Duodenal mucosa (tissue), 2 donors: Measurements from ENCODE around the gene DMD.
"Not testable (repeated sequence)": the region's sequence is repeated elsewhere in the genome, so short reads cannot be mapped to it uniquely, and the experiment has no call there.

Experiments
- H3K27ac ChIP-seq: one replicate; pipeline ENCODE4 v1.7.0; 2013; ENCODE audit warnings: low read depth, low read length
- H3K27me3 ChIP-seq, 2 donors: one replicate each; pipeline ENCODE4 v1.7.0; 2013; ENCODE audit warnings: low read length in 2 of 2, control low read depth in 1 of 2; ENCODE audit not compliant: insufficient read depth in 2 of 2, control insufficient read depth in 1 of 2
- H3K36me3 ChIP-seq, 2 donors: one replicate each; pipeline ENCODE4 v1.7.0; 2013; ENCODE audit warnings: low read length in 2 of 2, control low read depth in 1 of 2; ENCODE audit not compliant: insufficient read depth in 2 of 2, control insufficient read depth in 1 of 2
- H3K4me1 ChIP-seq, 2 donors: one replicate each; pipeline ENCODE4 v1.7.0; 2013; ENCODE audit warnings: low read length in 2 of 2, control low read depth in 1 of 2; ENCODE audit not compliant: insufficient read depth in 2 of 2, control insufficient read depth in 1 of 2
- H3K4me3 ChIP-seq, 2 donors: one replicate each; pipeline ENCODE4 v1.7.0; 2013; ENCODE audit warnings: low read length in 2 of 2, low read depth in 1 of 2
- H3K9ac ChIP-seq, 2 donors: one replicate each; pipeline ENCODE4 v1.7.0; 2013; ENCODE audit warnings: low read length in 2 of 2, low read depth in 1 of 2
- H3K9me3 ChIP-seq, 2 donors: one replicate each; pipeline ENCODE4 v1.7.0; 2013; ENCODE audit warnings: low read length in 2 of 2, control low read depth in 1 of 2; ENCODE audit not compliant: control insufficient read depth in 1 of 2

DMD gene

DNA sequence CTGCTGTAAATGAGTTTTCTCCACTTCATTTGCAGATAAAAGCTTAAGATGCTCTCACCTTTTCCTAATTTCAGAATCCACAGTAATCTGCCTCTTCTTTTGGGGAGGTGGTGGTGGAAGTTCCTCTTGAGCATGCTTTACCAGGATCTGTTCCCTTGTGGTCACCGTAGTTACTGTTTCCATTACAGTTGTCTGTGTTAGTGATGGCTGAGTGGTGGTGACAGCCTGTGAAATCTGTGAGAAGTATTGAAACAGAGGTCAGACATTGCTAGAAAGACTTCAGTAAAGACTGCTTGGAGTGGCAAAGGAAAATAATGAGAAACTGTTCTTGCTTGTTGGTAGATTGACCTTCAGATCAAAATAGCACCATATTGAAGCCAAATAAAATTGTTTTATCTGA lies 666.2 kb downstream of the DMD start:
- no peaks in the 10 kb centered on the region for H3K36me3 ChIP-seq
- H3K9me3 ChIP-seq: no peaks in the 10 kb centered on the region
- no peaks in the 10 kb centered on the region for H3K27me3 ChIP-seq
- H3K4me1 ChIP-seq: no peaks in the 10 kb centered on the region
- H3K27ac ChIP-seq: no peak overlapping the region
- no peak overlapping the region for H3K9ac ChIP-seq
- H3K4me3 ChIP-seq: no peak overlapping the region

DNA sequence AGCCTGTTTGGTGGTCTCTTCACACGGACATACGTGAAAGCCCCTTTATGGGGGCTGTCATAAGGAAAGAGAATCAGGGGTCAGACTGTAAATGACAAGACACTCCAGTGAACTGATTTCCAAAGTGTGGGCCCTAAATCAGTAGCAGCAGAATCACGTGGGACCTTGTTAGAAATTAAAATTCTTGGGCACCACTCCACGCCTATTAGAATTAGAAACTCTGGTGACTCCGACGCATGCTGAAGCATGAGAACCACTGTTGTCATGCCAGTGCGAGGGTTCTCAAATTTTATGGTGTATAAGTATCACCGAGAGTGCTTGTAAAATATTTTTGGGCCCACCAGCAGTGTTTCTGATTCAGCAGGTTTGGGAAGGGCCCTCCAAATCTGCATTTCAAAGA lies 672.8 kb downstream of the DMD start:
- Histone ChIP-seq H3K9me3 (no peaks in the 10 kb centered on the region), H3K9ac (no peak overlapping the region), H3K36me3 (no peaks in the 10 kb centered on the region), H3K4me1 (no peaks in the 10 kb centered on the region), H3K27me3 (no peaks in the 10 kb centered on the region), H3K27ac (no peak overlapping the region), H3K4me3 (no peak overlapping the region)

DNA sequence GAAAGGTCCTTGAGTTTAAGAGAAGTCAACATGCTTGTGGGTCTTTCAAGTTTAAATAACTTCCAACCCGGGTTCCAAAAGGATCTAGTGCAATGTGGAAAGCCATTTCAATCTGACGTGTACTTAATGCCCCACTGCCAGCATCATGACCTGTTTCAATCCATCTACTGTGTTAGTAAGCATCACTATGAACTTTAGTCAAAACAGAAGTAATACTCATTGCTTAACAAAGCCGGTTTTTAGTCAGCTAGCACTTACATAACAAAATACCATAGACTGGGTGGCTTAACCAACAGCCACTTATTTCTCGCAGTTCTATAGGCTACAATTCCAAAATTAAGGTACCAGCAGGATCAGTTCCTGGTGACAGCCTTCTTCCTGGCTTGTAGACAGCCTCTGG lies 677.5 kb downstream of the DMD start:
- Histone ChIP-seq H3K27ac (no peak overlapping the region), H3K9me3 (no peaks in the 10 kb centered on the region), H3K36me3 (no peaks in the 10 kb centered on the region), H3K4me1 (no peaks in the 10 kb centered on the region), H3K27me3 (no peaks in the 10 kb centered on the region), H3K4me3 (no peak overlapping the region), H3K9ac (no peak overlapping the region)

DNA sequence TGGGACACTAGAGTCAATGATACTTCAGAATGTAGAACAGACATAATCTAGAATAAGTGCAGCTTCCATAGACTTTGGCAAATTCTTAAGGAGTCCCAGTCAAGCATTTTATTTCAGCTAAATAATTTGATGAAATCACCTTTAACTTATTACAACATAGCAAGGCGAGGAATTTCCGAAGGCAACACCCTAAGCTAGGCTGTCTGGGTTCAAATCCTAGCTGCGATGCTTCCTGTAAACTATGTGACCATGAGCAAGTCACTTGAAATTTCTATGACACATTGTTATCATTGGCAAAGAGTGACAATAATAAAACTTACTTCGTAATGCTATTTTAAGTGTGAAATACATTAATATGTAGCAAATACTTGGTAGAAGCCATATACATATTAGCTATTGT lies 679.1 kb downstream of the DMD start:
- no peak overlapping the region for H3K9ac ChIP-seq
- H3K27me3 ChIP-seq: no peaks in the 10 kb centered on the region
- no peaks in the 10 kb centered on the region for H3K36me3 ChIP-seq
- H3K9me3 ChIP-seq: no peaks in the 10 kb centered on the region
- H3K4me1 ChIP-seq: no peaks in the 10 kb centered on the region
- H3K27ac ChIP-seq: no peak overlapping the region
- H3K4me3 ChIP-seq: no peak overlapping the region

DNA sequence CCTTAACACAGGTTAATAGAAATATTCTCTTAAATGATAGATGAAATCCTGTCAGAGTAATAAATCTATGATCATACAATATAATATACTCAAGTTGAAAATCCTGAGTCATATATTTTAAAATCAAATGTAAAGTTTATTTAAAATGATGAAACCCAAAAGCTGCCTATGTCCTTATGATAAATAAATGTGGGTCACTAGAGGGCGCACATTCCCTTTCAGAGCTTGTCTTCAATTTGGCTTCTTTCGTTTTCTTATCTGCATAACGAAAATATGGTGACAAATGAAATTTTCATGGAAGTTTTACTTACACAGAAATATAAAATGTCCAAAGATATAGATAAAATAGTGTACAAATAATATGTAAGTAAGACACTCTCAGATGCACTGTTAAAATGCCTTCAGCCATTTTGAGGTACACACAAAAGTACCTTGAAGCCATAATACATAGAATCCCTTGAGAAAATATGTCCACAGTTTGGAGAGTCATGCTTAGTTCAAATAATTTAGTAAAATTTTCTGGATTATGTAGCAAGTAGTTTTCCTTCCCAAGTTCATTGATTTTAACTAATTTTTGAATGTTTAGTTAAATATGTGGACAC lies 680.4 kb downstream of the DMD start:
- no peaks in the 10 kb centered on the region for H3K4me1 ChIP-seq
- H3K9me3 ChIP-seq: no peaks in the 10 kb centered on the region
- H3K36me3 ChIP-seq: no peaks in the 10 kb centered on the region
- H3K27ac ChIP-seq: no peak overlapping the region
- no peaks in the 10 kb centered on the region for H3K27me3 ChIP-seq
- H3K4me3 ChIP-seq: peak overlapping the region in 1 of 2 donors; percentile 48
- H3K9ac ChIP-seq: no peak overlapping the region

DNA sequence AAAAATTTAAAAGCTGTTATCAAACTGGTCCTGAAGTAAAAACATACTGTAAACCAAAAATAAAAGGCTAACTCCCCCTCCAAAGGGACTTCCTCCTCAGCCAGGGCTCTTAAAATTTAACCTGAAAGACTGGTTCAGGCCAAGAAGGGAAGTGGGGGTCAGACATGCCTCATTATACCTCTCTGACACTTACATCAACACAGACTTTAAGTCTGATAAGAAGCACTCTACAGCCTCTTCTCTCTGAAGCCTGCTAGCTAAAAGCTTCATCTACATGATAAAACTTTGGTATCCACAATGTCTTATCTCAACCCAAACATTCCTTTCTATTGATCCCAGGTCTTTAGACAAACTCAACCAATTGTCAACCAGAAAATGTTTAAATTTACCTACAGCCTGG lies 682.9 kb downstream of the DMD start:
- H3K9me3 ChIP-seq, H3K9ac ChIP-seq, H3K27ac ChIP-seq, H3K36me3 ChIP-seq, H3K4me3 ChIP-seq, H3K27me3 ChIP-seq, H3K4me1 ChIP-seq: not testable (repeated sequence)

DNA sequence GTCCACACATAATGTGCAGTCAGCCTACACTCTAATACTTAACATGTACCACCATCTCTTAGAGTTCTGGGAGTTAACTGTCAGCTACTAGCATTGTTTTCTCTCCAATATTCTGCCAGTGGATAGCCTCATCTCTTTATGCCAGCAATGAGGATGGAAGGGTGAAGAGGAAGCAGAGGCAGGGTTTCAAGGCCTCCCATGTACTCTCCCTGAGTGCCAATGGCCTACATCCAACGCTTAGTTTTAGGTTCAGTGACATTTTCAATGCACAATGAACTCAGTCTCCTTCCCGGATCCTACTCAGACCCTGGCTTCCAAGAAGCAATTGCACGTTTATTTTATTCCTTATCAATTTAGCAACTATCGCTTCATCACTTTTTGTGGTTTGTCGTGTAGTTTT lies 686.1 kb downstream of the DMD start:
- no peak overlapping the region for H3K4me3 ChIP-seq
- no peak overlapping the region for H3K27ac ChIP-seq
- H3K4me1 ChIP-seq: no peaks in the 10 kb centered on the region
- H3K27me3 ChIP-seq: no peaks in the 10 kb centered on the region
- H3K9me3 ChIP-seq: no peaks in the 10 kb centered on the region
- no peak overlapping the region for H3K9ac ChIP-seq
- no peaks in the 10 kb centered on the region for H3K36me3 ChIP-seq

DNA sequence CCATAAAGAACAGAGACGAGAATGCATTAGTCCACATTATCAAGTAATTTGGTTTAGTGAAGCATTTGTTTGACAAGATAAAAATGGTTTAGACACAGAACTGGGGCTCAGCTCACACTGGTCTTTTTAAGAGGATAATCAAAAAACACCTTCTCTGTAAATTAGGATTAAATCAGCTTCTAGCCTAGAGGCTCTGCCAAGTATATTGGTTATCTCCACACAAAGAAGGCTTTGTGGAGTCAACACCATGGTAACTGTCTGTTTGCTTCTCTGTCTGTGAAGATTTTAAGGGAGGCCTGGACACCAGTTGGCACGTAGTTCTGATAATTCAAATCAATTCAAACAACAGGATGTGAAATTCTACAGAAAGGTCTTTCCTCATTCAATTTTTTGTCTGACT lies 687.0 kb downstream of the DMD start:
- H3K4me3 ChIP-seq: no peak overlapping the region
- H3K9me3 ChIP-seq: no peaks in the 10 kb centered on the region
- H3K9ac ChIP-seq: no peak overlapping the region
- no peaks in the 10 kb centered on the region for H3K4me1 ChIP-seq
- H3K27ac ChIP-seq: no peak overlapping the region
- H3K36me3 ChIP-seq: no peaks in the 10 kb centered on the region
- no peaks in the 10 kb centered on the region for H3K27me3 ChIP-seq

DNA sequence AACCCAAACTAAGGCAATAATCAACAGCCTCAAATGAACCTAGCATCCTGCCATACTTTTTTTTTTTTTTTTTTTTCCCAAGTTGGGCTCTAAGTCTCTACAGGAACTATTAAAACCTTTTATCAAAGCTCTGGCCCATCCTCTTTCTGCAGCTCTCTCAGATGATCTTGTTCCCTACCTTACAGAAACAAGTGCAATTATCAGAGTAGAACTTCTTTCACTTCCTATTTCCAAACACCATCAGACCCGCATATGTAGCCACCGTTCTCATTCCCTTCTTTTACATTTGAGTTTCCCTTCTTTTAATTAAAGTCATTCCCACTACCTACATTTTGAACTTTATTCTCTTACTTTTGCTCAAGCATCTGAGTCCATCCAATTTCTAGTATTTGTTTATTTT lies 690.6 kb downstream of the DMD start:
- no peaks in the 10 kb centered on the region for H3K4me1 ChIP-seq

DNA sequence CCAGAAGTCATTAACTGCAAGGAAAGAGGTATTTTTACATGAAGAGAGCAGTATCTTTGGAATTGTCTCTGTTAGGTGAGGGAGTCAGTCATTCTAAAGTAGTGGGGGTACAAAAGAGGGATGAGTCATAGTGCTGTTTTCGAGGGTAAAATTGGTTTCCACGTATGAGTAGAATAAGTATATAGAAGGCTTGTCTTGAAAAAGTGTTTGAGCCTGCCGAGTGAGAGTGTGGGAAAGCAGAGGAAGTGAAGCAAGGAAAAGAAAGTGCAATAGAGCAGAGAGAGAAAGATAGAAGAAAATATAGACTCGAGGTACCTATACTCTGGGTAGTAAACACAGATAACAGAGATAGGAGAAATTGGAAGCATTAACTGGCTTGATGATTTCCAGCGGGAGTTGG lies 696.4 kb downstream of the DMD start:
- H3K27me3 ChIP-seq: no peaks in the 10 kb centered on the region
- H3K4me1 ChIP-seq: no peaks in the 10 kb centered on the region
- no peak overlapping the region for H3K27ac ChIP-seq
- no peak overlapping the region for H3K4me3 ChIP-seq
- H3K36me3 ChIP-seq: no peaks in the 10 kb centered on the region
- H3K9me3 ChIP-seq: no peaks in the 10 kb centered on the region
- no peak overlapping the region for H3K9ac ChIP-seq

More for the DNA sequence above, 690.6 kb downstream of the DMD start:
- no peak overlapping the region for H3K27ac ChIP-seq
- no peaks in the 10 kb centered on the region for H3K9me3 ChIP-seq
- H3K36me3 ChIP-seq: no peaks in the 10 kb centered on the region
- no peak overlapping the region for H3K4me3 ChIP-seq
- no peaks in the 10 kb centered on the region for H3K27me3 ChIP-seq
- H3K9ac ChIP-seq: no peak overlapping the region

DNA sequence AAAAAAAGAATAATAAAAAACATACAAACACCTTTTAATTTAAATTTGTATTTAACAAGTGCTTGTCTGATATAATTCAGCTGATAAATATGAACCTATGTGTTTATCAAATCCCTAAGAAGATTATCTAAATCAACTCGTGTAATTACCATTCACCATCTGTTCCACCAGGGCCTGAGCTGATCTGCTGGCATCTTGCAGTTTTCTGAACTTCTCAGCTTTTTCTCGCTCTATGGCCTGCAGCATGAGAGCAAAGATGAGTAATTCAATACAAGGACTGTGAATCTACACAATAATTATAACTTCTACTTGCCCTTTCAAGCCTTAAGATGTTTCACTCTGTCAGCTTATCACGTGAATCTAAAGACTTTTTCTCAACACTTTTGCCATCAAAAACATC lies 709.7 kb downstream of the DMD start:
- Histone ChIP-seq H3K36me3 (no peaks in the 10 kb centered on the region), H3K9me3 (no peaks in the 10 kb centered on the region), H3K4me3 (no peak overlapping the region), H3K4me1 (no peaks in the 10 kb centered on the region), H3K27ac (no peak overlapping the region), H3K27me3 (no peaks in the 10 kb centered on the region), H3K9ac (no peak overlapping the region)
